Measurements from ENCODE around the gene SNX24.
"Not testable (repeated sequence)": the region's sequence is repeated elsewhere in the genome, so short reads cannot be mapped to it uniquely, and the experiment has no call there.

SNX24 gene

DNA sequence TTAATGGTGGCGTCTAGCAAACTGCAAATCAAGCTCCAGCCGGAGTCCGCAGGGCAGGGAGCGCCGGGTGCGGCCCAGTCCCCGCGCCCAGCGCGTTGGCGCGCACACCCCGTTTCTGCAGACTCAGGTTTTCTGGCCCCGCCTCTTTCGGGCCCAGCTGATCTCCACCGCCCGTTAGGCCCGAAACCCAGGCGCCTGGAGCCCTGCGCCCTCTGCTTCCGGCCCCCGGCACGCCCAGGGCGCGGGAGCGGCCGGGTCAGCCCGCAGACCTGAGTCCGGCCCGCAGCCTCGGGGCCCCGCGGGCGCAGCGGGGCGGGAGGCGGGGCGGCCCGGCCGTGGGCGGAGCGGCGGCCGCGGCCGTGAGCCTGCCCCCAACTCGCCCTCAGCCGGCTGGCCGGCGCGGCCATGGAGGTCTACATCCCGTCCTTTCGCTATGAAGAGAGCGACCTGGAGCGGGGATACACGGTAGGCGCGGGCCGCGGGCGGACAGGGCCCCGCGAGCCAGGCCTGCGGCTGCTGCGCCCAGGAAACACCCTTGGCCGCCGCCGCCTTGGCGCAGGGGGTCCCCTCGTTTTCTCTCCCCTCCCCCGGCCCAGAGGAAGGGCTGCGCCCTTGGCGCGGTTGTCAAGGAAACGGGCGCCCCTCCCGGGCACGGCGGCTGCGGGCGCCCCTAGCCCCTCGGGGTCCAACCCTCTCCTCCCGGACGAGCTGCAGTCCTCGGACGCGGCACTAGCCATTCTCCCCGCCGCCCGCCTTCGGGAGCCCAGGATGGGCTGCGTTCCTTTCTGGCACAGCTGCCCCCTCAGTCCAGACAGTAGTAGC lies at the start of gene SNX24:
SNX24 (plus strand) TSS at position 385 of the 822 bp plus-strand sequence; CDS start at position 406, 21 bp downstream.
- peak; percentile 58 for DNase-seq

DNA sequence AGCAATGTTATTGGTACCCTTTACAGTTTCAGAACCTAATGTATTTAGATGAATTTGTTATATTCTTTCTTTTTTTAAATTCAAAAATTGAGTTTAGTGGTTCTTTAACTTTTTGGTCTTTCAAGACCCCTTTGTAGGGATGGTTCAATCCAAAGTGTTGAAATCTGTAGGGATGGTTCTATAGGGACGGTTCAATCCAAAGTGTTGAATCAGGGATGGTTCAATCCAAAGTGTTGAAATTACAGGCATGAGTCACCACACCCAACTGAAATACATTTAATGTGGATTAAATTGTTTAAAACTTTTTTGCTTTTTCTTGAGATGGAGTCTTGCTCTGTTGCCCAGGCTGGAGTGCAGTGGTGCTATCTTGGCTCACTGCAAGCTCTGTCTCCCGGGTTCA lies 39.9 kb upstream of the SNX24 start:
- no peak for DNase-seq

DNA sequence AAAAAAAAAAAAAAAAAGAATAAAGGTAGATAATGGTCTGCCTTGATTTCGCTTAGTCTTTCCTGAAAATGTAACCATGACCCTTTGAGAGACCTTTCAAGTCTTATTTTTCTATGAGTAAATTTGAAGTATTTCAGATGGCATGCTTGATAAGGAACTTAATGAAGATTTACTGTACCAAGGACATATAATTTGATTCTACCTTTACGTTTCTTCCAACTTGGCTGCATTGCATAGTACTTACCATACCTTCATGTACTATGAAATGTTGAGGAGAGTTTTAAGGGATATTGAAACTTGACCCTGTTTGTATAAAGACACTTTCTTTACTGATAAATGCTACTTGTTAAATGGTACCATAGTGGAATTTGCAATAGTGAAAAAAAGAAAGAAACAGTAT lies 35.0 kb upstream of the SNX24 start:
- DNase-seq, result no peak

- no peak for DNase-seq
Observed at GRCh38 chr5:122815218-122815767, 30.1 kb upstream of the SNX24 start.

- DNase-seq, result no peak
Observed at GRCh38 chr5:122816756-122817155, 28.7 kb upstream of the SNX24 start.

GRCh38 chr5:122831984-122832383 lies 13.4 kb upstream of the SNX24 start:
- DNase-seq, result no peak

- DNase-seq, result no peak
Observed at GRCh38 chr5:122835681-122836080, 9.7 kb upstream of the SNX24 start.

GRCh38 chr5:122836947-122837346 lies 8.5 kb upstream of the SNX24 start:
- DNase-seq, result no peak

DNA sequence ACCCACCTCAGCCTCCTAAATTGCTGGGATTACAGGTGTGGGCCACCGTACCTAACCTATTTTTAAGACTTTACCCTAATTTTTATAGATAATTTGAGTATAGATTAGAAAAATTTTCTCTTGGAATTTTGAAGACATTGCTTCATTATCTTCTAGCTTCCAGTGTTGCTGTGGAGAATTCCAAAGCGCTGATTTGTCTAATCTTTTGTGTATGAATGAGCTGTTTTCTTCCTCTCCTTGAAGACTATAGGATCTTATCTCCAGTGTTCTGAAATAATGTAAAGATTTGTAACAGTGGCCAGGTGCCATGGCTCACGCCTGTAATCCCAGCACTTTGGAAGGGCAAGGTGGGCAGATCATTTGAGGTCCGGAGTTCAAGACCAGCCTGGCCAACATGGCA lies 5.7 kb upstream of the SNX24 start:
- no peak for DNase-seq

DNA sequence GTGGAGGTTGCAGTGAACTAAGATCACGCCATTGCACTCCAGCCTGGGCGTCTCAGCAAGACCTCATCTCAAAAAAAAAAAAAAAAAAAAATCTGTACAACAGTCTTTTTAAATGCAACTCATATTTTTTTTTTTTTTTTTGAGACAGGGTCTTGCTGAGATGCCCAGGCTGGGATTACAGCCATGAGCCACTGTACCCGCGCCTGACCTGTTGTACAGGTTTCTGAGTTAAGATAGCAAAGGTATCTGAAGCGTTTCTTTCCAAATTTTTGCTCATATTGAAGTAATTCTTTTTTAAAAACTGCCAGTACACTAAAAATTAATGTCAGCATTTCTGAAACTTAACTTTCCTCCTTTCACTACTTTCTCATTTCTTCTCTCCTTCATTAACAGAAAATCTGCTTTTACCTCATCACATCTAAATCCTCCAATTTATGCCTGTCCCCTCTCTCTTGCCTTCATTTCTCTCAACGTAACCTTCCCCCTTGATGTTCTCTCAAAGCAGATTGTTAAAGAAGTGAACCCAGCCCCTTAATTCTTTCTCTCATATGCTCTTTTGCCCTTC lies 3.3 kb upstream of the SNX24 start:
- no peak for DNase-seq

GRCh38 chr5:122844136-122844909 lies 1.1 kb upstream of the SNX24 start:
- DNase-seq, result no peak

- no peak for DNase-seq
Observed at GRCh38 chr5:122844910-122845228, 544 bp upstream of the SNX24 start.

GRCh38 chr5:122846051-122846550 lies 688 bp downstream of the SNX24 start:
- DNase-seq, result no peak

DNA sequence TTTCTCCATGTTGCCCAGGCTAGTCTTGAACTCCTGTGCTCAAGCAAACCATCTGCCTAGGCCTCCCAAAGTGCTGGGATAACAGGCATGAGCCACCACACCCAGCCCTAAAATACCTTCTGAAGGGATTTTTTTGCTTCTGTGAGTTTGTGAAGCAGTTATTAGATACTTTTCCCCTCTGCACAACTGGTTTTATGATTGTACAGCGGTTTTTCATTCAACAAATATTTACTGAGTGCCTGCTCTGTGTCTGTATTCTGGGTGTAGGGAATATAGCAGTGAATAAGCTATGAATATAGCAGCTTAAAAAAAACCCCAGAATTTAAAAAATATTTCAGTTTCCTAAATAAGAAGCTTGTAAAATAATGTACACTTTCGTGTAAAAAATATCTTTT lies 2.3 kb downstream of the SNX24 start:
- no peak for DNase-seq

GRCh38 chr5:122849771-122850170 lies 4.4 kb downstream of the SNX24 start:
- DNase-seq, result no peak

GRCh38 chr5:122857538-122857937 lies 12.1 kb downstream of the SNX24 start:
- DNase-seq, result not testable (repeated sequence)

DNA sequence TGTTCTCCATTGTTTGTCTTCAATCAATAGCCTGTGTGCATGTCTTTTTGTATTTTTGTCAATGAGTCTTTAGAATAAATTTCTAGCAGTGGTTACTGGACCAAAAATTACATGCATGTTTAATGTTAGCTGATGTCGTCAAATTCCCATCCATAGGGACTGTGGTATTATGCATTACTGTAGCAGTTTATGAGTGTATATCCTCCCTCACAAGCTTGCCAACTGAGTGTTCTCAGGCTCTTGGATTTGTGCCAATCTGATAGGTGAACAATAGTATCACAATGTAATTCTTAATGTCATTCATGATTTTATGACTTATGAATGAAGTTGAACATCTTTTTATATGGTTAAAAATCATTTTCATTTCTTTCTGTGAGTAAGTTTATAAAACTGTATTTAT lies 13.0 kb downstream of the SNX24 start:
- DNase-seq, result peak; percentile 6

- DNase-seq, result no peak
Observed at GRCh38 chr5:122863240-122863639, 17.8 kb downstream of the SNX24 start.

- DNase-seq, result no peak
Observed at GRCh38 chr5:122863721-122864120, 18.3 kb downstream of the SNX24 start.

- DNase-seq, result no peak
Observed at GRCh38 chr5:122864400-122864799, 19.0 kb downstream of the SNX24 start.

GRCh38 chr5:122864842-122865241 lies 19.4 kb downstream of the SNX24 start:
- no peak for DNase-seq

DNA sequence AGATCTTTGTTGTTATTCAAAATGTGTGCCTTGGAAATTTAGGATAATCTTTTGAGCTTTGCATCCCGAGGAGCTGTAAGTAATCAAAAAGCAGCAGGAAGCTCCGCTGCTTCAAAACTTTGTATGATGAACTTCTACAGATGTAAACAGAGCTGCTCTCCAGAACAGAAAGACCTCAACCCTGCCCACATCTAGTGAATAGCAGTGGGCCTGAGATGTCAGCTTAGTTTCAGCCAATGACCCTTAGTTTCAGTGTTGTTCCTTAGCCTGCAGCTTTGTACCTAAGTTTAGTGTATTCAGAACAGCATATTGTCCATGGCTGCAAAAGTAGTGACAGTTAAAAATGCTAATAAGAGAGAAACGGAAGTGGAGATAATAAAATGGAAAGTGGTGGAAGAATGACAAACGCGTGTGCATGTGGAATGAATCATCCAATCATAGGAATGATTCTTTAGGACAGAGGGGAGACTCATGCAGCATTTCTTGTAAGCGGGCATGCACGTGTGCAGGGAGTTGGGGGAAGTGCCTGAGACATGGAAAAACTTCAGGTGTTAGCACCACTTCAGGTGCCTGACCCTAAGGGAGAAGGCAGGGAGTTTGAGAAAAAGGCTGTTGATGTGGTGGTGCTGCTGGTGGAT lies 24.9 kb downstream of the SNX24 start:
- no peak for DNase-seq

GRCh38 chr5:122871661-122872060 lies 26.2 kb downstream of the SNX24 start:
- DNase-seq, result no peak
